Fibroblast of lung (primary cell): Measurements from ENCODE around the gene GLIS1. TPM values are rescaled to one million over a fixed set of nuclear protein-coding genes. Genes with fewer than 3 reads are reported as not detected.
A peak's percentile ranks its signal among the peaks of the same experiment; 100 is the strongest.

Experiments used
- DNase-seq, 2 donors: peaks; one replicate each; pipeline versions ENCODE4 v3.0.0 to v3.0.0-alpha.2; 2010; ENCODE audit warnings: low read depth in 2 of 2
- H2AFZ ChIP-seq: 2 replicates; pipeline ENCODE4 v1.5.1; 2012; ENCODE audit warnings: low read length, control low read depth, inconsistent platforms
- H3K27ac ChIP-seq: 2 replicates; pipeline ENCODE4 v1.5.1; 2011; ENCODE audit warnings: low read length, control low read depth; ENCODE audit not compliant: insufficient read depth
- H3K27me3 ChIP-seq: 2 replicates; pipeline ENCODE4 v1.5.1; 2011; ENCODE audit warnings: mild to moderate bottlenecking, low read length; ENCODE audit not compliant: control insufficient read depth, insufficient read depth
- H3K36me3 ChIP-seq: 2 replicates; pipeline ENCODE4 v1.5.1; 2011; ENCODE audit warnings: low read length; ENCODE audit not compliant: control insufficient read depth, insufficient read depth
- H3K4me1 ChIP-seq: 2 replicates; pipeline ENCODE4 v1.5.1; 2011; ENCODE audit warnings: low read length; ENCODE audit not compliant: control insufficient read depth, insufficient read depth; ENCODE audit errors: extremely low read depth
- H3K4me2 ChIP-seq: 2 replicates; pipeline ENCODE4 v1.5.1; 2011; ENCODE audit warnings: low read length, control low read depth; ENCODE audit not compliant: insufficient read depth; ENCODE audit errors: extremely low read depth
- H3K4me3 ChIP-seq, 4 experiments: fragments of 200-600 bp in 1 of 4; sonication (generic) in 1 of 4; replicated peaks in 1 of 4; 2 replicates each; pipeline ENCODE4 v1.5.1; 2011 to 2016; ENCODE audit warnings: low read length in 4 of 4, low read depth in 3 of 4, mild to moderate bottlenecking in 3 of 4, control low read depth in 2 of 4, inconsistent platforms in 1 of 4, mixed read lengths in 1 of 4; ENCODE audit not compliant: insufficient read depth in 1 of 4; ENCODE audit errors: control extremely low read depth in 1 of 4
- H3K79me2 ChIP-seq: 2 replicates; pipeline ENCODE4 v1.5.1; 2012; ENCODE audit warnings: mild to moderate bottlenecking, low read length, inconsistent platforms; ENCODE audit not compliant: control insufficient read depth, insufficient read depth
- H3K9ac ChIP-seq: 2 replicates; pipeline ENCODE4 v1.5.1; 2011; ENCODE audit warnings: mild to moderate bottlenecking, low read length, control low read depth; ENCODE audit not compliant: insufficient read depth
- H3K9me3 ChIP-seq: 2 replicates; pipeline ENCODE4 v1.5.1; 2012; ENCODE audit warnings: low read depth, low read length; ENCODE audit not compliant: control insufficient read depth, insufficient read depth
- H4K20me1 ChIP-seq: 2 replicates; pipeline ENCODE4 v1.5.1; 2011; ENCODE audit warnings: low read length; ENCODE audit not compliant: control insufficient read depth, insufficient read depth; ENCODE audit errors: extremely low read depth
- EZH2 ChIP-seq: IDR thresholded peaks from 2 replicates; pipeline ENCODE4 v1.5.1; 2012; ENCODE audit warnings: low read length, control low read depth, mild to moderate bottlenecking; ENCODE audit errors: missing control alignments
- polyA plus RNA-seq, 2 donors: library from polyadenylated mRNA; depleted of rRNA in 1 of 2; stranded (reverse) in 1 of 2; unstranded in 1 of 2; fragments of >200 nt; gene quantifications; 2 replicates each; pipeline ENCODE4 v1.2.1, GENCODE V29; 2011 to 2012; ENCODE audit warnings: missing spikeins in 1 of 2
- total RNA-seq: library from RNA; depleted of rRNA; stranded (reverse); fragments of >200 nt; gene quantifications from 2 replicates; pipeline ENCODE4 v1.2.1, GENCODE V29; 2014
- TF ChIP-seq, protein P1 (sequence below), 2 donors: IDR thresholded peaks in 1 of 2; conservative IDR thresholded peaks in 1 of 2; 1 replicate in 1 of 2; 2 replicates in 1 of 2; pipeline ENCODE4 v1.5.1; 2011 to 2012; ENCODE audit warnings: low read length in 2 of 2, control low read depth in 1 of 2, inconsistent platforms in 1 of 2, low read depth in 1 of 2, mild to moderate bottlenecking in 1 of 2

The GLIS1 gene
- total and polyA plus RNA-seq, 2 donors (not counting 1 experiment from before 2014, with no cell fraction given) = under 0.01 to 0.05 TPM

DNA sequence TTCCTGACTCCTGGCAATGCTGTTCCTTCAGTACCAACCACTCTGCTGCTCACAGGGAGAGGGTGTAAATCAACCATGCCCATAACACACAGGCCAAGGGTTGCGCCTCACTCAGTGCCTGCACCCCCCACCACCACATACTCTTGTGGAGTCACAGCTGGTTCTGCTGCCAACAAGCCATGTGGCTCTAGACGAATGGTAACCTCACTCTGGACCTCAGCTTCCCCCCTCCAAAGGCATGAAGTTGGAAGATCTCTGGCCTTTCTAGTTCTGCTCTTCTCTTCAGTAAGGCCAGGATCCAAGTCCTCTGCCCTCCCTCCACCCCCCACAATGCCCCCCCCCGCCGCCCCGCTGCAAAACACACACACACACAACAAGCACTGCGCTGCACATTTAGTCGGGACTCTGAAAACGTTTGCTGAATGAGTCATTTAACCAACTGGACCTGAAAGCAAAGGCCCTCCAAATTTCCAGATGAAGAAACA is 1.7 kb upstream of the GLIS1 start:
- H3K4me1 ChIP-seq = peaks cover 8% of the 10 kb centered on the region
- DNase-seq = peak; percentile 90 to 93
- no peak overlapping the region for H3K4me3 ChIP-seq
- no peaks in the 10 kb centered on the region for H3K79me2 ChIP-seq
- TF ChIP-seq, protein P1, sequence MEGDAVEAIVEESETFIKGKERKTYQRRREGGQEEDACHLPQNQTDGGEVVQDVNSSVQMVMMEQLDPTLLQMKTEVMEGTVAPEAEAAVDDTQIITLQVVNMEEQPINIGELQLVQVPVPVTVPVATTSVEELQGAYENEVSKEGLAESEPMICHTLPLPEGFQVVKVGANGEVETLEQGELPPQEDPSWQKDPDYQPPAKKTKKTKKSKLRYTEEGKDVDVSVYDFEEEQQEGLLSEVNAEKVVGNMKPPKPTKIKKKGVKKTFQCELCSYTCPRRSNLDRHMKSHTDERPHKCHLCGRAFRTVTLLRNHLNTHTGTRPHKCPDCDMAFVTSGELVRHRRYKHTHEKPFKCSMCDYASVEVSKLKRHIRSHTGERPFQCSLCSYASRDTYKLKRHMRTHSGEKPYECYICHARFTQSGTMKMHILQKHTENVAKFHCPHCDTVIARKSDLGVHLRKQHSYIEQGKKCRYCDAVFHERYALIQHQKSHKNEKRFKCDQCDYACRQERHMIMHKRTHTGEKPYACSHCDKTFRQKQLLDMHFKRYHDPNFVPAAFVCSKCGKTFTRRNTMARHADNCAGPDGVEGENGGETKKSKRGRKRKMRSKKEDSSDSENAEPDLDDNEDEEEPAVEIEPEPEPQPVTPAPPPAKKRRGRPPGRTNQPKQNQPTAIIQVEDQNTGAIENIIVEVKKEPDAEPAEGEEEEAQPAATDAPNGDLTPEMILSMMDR (conservative IDR thresholded peaks at IDR 0.05 in 1 of 2, IDR thresholded peaks at IDR 0.05 in 1 of 2; ENCODE audit: low read depth in 1 of 2, low read length in 2 of 2) = no peak
- no peak for TF ChIP-seq EZH2
- H3K27me3 ChIP-seq = peaks cover 15% of the 10 kb centered on the region
- H3K9me3 ChIP-seq = no peaks in the 10 kb centered on the region
- no peaks in the 10 kb centered on the region for H3K36me3 ChIP-seq
- H4K20me1 ChIP-seq = no peaks in the 10 kb centered on the region
- no peak overlapping the region for H3K27ac ChIP-seq
- H2AFZ ChIP-seq = no peak overlapping the region
- no peak overlapping the region for H3K4me2 ChIP-seq
- H3K9ac ChIP-seq = no peak overlapping the region

DNA sequence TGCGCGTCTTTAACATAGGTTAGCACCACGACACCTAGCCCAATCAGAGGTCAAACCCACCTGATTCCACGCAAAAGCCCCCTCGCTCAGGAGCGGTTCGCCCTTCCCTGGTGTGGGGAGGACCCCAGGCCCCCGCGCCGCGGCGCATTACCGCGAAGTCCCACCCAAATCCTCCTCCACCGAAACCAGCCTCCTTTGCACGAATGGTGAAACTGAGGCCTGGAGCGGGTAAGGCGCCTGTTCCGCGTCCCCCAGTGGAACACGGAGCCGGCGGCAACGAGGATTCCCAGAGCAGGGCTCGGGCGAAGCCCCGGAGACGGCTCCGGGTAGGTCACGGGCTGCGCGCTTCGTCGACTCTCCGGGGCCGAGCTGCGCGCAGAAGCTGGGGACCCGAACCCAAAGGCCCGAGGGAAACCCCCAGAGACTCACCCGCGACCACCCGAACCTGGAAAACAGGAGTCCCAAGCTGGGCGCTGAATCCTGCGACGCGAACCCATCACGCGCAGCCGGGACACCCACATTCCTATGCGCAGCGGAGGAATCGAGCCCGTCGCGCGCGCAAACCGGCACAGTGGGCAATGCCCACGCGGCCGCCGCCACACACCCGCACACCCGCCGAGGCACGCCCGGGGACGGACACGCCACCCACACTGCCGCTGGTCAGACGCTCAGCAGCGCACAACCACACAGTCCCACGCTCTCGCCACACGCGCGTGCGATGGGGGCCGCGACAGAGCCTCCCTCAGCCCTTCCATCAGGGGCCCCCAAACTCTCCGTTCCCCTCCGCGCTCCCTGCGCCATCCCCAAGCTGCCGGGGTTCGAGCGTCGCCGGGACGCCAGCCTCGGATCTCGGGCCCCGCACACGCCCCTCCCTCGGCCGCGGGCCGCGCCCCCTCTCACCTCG is 507 bp downstream of the GLIS1 start:
- H3K4me3 ChIP-seq = peak overlapping the region; percentile 55 to 69 (median 62)
- peak overlapping the region; percentile 77 for H3K4me2 ChIP-seq
- H3K36me3 ChIP-seq = no peaks in the 10 kb centered on the region
- H3K79me2 ChIP-seq = no peaks in the 10 kb centered on the region
- no peaks in the 10 kb centered on the region for H3K9me3 ChIP-seq
- peak overlapping the region; percentile 72 for H2AFZ ChIP-seq
- DNase-seq = peak; percentile 18 to 39
- H3K27me3 ChIP-seq = peaks cover 15% of the 10 kb centered on the region
- peak overlapping the region; percentile 50 for H3K9ac ChIP-seq
- H3K27ac ChIP-seq = peak overlapping the region; percentile 26
- H3K4me1 ChIP-seq = peaks cover 18% of the 10 kb centered on the region
- H4K20me1 ChIP-seq = no peaks in the 10 kb centered on the region
- TF ChIP-seq, protein P1 (conservative IDR thresholded peaks at IDR 0.05 in 1 of 2, IDR thresholded peaks at IDR 0.05 in 1 of 2; ENCODE audit: low read depth in 1 of 2, low read length in 2 of 2) = no peak
- TF ChIP-seq EZH2 = peak; percentile 56

DNA sequence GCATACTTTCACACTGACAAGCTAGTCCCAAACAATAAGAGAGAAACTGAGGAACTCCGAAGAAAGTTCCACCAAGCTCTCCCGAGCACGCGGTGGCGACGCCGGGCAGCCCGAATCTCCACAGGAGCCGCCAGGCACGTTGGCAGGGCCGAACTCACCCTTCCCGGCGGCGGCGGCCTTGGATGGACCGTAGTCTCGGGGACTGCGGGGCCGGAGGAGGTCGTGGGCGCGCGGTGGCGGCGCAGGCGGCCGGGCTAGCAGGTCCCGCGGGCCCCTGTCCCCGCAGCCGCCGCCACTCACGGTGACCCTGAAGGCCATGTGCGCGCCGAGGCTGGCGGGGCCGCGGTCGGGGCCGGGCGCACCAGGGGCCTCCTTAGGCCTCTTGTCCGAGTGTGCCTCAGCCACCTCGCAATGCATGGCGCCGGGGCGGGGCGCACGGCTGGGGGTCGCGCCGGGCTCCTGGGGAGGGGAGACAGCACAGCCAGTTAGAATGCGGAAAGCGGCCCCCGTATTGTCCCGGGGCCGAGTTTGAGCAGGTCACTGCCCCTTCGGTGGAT is 1.2 kb downstream of the GLIS1 start:
- no peak overlapping the region for H3K9ac ChIP-seq
- no peaks in the 10 kb centered on the region for H3K9me3 ChIP-seq
- no peaks in the 10 kb centered on the region for H3K36me3 ChIP-seq
- no peak overlapping the region for H3K27ac ChIP-seq
- no peak for TF ChIP-seq EZH2
- TF ChIP-seq, protein P1 (conservative IDR thresholded peaks at IDR 0.05 in 1 of 2, IDR thresholded peaks at IDR 0.05 in 1 of 2; ENCODE audit: low read depth in 1 of 2, low read length in 2 of 2) = no peak
- DNase-seq = peak in 1 of 2 donors; percentile 31
- H3K4me3 ChIP-seq = peak overlapping the region; percentile 55 to 69 (median 62)
- no peak overlapping the region for H2AFZ ChIP-seq
- peaks cover 20% of the 10 kb centered on the region for H3K4me1 ChIP-seq
- no peaks in the 10 kb centered on the region for H4K20me1 ChIP-seq
- peaks cover 15% of the 10 kb centered on the region for H3K27me3 ChIP-seq
- H3K79me2 ChIP-seq = no peaks in the 10 kb centered on the region
- H3K4me2 ChIP-seq = peak overlapping the region; percentile 77
